GM12874 (cell line): ENCODE data around the gene CCDC120.

Experiments used
- TF ChIP-seq, protein P1 (sequence below): IDR thresholded peaks from 2 replicates; pipeline ENCODE4 v1.5.1; 2011; ENCODE audit warnings: low read depth, mild to moderate bottlenecking, control low read depth, low read length, moderate library complexity; ENCODE audit not compliant: insufficient read depth

CCDC120 gene

GRCh38 chrX:49079489-49080428, 21.0 kb downstream of the CCDC120 start, which contains the start of gene WDR45:
TSS of gene WDR45 (minus strand) at chrX:49079887. CDS start at chrX:49078095, 1,792 bp downstream.
- TF ChIP-seq, protein P1, sequence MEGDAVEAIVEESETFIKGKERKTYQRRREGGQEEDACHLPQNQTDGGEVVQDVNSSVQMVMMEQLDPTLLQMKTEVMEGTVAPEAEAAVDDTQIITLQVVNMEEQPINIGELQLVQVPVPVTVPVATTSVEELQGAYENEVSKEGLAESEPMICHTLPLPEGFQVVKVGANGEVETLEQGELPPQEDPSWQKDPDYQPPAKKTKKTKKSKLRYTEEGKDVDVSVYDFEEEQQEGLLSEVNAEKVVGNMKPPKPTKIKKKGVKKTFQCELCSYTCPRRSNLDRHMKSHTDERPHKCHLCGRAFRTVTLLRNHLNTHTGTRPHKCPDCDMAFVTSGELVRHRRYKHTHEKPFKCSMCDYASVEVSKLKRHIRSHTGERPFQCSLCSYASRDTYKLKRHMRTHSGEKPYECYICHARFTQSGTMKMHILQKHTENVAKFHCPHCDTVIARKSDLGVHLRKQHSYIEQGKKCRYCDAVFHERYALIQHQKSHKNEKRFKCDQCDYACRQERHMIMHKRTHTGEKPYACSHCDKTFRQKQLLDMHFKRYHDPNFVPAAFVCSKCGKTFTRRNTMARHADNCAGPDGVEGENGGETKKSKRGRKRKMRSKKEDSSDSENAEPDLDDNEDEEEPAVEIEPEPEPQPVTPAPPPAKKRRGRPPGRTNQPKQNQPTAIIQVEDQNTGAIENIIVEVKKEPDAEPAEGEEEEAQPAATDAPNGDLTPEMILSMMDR: no peak

- TF ChIP-seq, protein P1: no peak
Measured at GRCh38 chrX:49082271-49082871, 23.6 kb downstream of the CCDC120 start.

DNA sequence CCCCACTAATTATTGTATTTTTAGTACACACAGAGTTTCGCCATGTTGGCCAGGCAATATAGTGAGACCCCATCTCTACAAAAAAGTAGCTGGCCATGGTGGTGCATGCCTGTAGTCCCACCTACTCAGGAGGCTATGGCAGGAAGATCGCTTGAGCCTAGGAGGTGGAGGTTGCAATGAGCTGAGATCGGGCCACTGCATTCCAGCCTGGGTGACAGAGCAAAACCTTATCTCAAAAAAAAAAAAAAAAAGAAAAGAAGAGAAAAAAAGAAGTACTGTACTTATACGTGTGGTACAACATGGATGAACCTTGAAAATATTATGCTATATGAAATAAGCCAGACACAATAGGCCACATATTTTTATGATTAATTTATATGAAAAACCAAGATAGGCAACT, 30.8 kb downstream of the CCDC120 start:
- TF ChIP-seq, protein P1: no peak

DNA sequence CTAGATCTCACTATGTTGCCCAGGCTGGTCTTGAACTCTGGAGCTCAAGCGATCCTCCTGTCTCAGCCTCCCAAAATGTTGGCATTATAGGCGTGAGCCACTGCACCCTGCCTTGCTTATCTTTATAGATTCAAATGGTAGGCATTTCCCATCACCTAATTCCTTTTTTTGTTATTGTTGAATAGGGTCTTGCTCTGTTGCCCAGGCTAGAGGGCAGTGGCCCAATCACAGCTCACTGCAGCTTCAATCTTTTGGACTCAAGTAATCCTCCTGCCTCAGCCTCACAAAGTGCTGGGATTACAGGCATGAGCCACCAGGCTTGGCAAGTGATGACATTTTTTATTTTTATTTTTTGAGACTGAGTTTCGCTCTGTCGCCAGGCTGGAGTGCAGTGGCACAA, 37.6 kb downstream of the CCDC120 start:
- TF ChIP-seq, protein P1: no peak

DNA sequence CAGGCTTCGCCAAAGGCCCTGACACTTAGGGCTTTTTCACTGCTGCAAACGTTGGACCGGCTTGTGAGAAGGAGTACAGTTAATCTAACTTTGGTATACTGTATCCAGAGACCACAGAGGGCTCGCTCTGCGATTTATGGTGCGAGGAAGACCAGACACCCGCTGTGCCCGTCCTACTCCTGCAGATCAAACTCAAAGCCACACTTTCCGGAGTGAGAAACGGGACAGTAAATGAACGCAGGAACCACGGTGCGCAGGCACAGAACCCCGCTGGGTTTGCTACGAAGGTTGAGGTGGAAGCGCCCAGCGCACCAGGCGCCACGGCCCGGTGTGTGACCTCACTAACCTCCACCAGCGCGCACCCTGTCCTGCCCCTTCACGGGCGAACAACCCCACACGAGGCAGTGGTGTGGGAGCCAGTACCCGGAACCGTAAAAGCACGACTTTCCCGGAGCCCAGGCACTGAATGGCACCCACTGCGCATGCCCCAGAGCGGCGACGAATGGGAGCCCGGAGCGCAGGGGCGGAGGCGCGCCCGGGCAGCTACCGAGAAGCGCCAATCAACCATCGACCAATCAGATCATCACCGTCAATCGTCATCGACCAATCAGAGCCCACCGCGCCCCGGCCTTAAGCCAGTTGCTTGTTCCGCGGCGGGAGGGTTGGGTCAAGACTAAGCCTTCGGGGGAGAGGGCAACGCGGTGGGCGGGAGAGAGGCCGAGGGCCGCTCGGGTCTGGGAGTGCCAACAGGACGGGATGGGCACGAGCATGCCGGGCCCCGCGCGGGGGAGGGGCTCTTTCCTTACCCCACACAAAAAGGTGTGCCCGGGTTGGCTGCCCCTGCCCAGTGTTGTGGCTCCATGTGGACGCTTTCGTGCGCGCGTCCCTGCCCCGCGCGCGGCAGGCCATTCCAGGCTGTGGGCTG, 42.2 kb downstream of the CCDC120 start:
- TF ChIP-seq, protein P1: no peak

- TF ChIP-seq, protein P1: 0 out of 2 replicates have a peak, but pooled peaks have one; percentile 2
Measured at GRCh38 chrX:49101629-49101984, 42.8 kb downstream of the CCDC120 start.
